Suprapubic skin (tissue), 4 donors: ENCODE results near the gene TSPOAP1.

Experiments used
- CTCF ChIP-seq, 2 donors: fragments of 200-600 bp in 1 of 2; fragments of 450-650 bp in 1 of 2; sonication (generic) in 1 of 2; IDR thresholded peaks; one replicate each; pipeline ENCODE4 v1.5.1; 2016 to 2019; ENCODE audit warnings: antibody characterized with exemption in 2 of 2, mild to moderate bottlenecking in 1 of 2, moderate library complexity in 1 of 2
- EP300 ChIP-seq: sonication (generic); formaldehyde crosslinking; IDR thresholded peaks from one replicate; pipeline ENCODE4 v1.6.1; 2017; ENCODE audit warnings: antibody characterized with exemption
- POLR2AphosphoS5 ChIP-seq, 3 donors: sonication (generic); formaldehyde crosslinking; IDR thresholded peaks; one replicate each; pipeline ENCODE4 v1.6.1; 2017; ENCODE audit warnings: antibody characterized with exemption in 3 of 3

DNA sequence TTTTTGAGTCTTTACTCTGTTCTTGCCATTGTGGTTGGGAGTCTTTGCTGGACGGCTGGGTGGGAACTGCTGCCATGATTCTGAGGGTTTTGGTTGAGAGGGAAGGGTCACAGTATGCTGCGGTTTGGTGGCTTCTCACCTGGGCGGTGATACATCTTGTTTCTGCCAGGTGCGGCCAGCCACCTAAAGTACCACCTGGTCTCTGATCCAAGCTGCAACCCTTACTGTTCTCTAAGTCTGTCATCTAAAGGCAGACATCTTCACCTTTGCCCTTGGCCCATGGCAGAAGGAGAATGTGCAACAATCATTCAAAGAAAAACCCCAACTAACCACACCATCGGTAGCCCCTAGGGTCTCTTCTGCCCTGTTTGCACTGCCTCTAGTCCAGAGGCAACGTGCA lies 28.3 kb downstream of the TSPOAP1 start:
- TF ChIP-seq CTCF (IDR thresholded peaks at IDR 0.05) (no peak), POLR2AphosphoS5 (IDR thresholded peaks at IDR 0.05) (no peak), EP300 (no peak)
